Fibroblast of pulmonary artery (primary cell): Measurements from ENCODE around the gene SLC25A13.

Experiments
- DNase-seq: peaks from one replicate; pipeline ENCODE4 v3.0.0-alpha.2; 2010; ENCODE audit warnings: low read depth
- H3K4me3 ChIP-seq: replicated peaks from 2 replicates; pipeline ENCODE4 v1.5.1; 2011; ENCODE audit warnings: low read depth, mild to moderate bottlenecking, control low read depth, low read length, moderate library complexity
- CTCF ChIP-seq: IDR thresholded peaks from 2 replicates; pipeline ENCODE4 v1.5.1; 2011; ENCODE audit warnings: mild to moderate bottlenecking, control low read depth, low read length, inconsistent platforms; ENCODE audit errors: missing control alignments

The SLC25A13 gene

DNA sequence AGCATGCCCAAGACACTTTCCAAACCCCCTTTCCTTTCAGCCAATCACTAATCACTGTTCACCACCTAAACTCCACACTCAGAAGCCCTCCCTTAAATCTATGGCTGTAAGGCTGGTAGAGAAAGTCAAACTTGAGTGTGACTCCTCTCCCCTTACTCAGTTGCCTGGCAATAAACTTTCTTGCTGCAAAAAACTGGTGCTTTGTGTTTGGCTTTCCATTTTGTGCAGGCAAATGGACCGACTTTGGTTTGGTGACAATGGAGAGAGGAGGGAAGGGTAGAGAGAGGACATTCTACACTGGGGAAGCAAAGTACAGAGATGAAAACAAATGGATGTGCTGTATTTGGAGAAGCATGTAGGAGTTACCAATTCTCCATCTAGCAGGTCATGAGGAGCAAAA lies 84.9 kb downstream of the SLC25A13 start:
- TF ChIP-seq CTCF = no peak
- no peak for DNase-seq
- H3K4me3 ChIP-seq = no peak overlapping the region

GRCh38 chr7:96236198-96237039 lies 85.5 kb downstream of the SLC25A13 start:
- H3K4me3 ChIP-seq = no peak overlapping the region
- peak; percentile 97 for DNase-seq
- no peak for TF ChIP-seq CTCF

DNA sequence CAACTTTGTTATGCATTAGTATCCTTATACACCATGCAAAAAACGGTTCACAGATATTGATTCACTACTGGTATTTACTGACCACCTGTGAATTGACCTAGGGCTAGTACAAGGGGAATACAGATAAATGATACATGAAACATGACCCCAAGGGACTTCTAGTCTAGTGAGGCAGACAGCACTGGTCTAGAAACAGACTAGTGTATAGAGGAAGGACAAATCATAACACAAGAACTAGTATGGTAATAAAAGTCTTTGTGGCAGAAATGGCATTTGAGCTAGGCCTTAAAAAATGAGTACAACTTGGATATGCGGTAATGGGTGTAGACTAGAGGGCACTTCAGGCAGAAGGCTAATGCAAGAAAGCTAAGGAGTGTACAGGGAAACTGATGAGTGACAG lies 86.6 kb downstream of the SLC25A13 start:
- DNase-seq = no peak
- TF ChIP-seq CTCF = no peak

DNA sequence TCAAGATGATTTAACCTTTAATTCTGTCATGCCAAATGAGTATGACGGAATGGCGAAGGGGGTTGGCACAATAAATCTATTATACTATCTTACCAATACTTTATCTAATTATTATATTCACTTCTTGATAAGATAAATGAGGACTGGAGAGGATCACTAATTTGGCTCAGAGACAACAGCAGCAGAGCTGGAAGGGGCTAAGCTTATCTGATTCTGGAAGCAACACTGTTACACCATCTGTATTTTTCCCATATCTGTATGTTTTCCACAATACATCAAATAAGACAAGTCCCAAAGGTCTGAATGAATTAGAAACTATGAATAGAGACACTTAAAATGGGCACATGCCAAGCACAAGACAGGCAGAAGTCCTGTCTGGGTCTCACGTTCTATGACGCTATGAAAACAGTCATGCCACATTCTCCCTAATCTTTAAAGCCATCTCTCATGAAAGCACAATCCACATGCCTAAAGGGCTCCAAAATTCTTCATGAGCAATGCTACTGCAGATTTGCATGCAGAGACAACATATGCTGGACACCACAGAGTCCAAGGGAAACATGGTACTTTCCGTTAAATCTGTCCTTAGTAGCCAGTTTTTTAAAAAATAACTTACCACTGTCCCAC lies 88.3 kb downstream of the SLC25A13 start:
- TF ChIP-seq CTCF = no peak
- DNase-seq = no peak
- H3K4me3 ChIP-seq = no peak overlapping the region

More for the DNA sequence above, 86.6 kb downstream of the SLC25A13 start:
- no peak overlapping the region for H3K4me3 ChIP-seq

GRCh38 chr7:96233084-96233483 lies 88.8 kb downstream of the SLC25A13 start:
- no peak overlapping the region for H3K4me3 ChIP-seq
- no peak for TF ChIP-seq CTCF
- no peak for DNase-seq

GRCh38 chr7:96228760-96229159 lies 93.1 kb downstream of the SLC25A13 start:
- no peak for DNase-seq
- no peak overlapping the region for H3K4me3 ChIP-seq
- no peak for TF ChIP-seq CTCF

DNA sequence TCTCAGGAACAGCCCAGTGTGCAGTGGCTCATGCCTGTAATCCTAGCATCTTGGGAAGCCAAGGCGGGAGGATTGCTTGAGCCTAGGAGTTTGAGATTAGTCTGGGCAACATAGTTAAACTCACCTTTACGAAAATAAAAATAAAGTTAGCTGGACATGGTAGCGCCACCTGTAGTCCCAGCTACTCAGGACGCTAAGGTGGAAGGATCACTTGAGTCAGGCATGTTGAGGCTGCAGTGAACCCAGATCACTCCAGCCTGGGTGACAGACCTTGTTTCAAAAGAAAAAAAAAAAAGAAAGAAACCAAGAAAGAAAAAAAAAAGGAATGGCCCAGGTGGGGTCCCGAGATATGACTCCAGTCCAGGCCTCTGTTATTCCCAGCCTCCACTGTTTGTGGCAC lies 96.6 kb downstream of the SLC25A13 start:
- no peak overlapping the region for H3K4me3 ChIP-seq
- DNase-seq = no peak
- TF ChIP-seq CTCF = no peak
